GM18858 (cell line): Measurements from ENCODE around the gene TBCD.

Experiments used
- ATAC-seq: cut with Tn5 transposase; IDR thresholded peaks from one replicate; pipeline ENCODE4 v1.9.1; 2021; ENCODE audit not compliant: unreplicated experiment

Gene TBCD

DNA sequence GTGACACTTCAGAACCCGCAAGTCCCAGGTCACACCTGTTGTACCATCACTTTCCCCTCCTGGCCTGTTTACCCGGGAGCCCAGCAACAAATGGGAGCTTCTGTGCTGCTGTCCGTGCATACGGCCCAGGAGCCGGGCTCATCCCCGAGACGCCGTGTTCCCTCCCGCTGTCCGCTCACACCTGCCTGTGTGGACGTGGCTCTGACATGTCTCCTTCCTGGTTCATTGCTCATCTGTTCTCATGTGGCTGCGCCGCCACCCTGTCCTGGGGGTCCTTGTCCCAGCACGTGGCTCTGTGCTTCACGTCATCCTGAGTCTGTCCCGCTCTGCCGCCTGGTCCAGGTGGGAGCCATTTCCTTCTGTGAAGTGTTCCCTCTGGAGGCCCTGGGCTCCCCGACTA is 37.9 kb downstream of the TBCD start:
- no peak for ATAC-seq

DNA sequence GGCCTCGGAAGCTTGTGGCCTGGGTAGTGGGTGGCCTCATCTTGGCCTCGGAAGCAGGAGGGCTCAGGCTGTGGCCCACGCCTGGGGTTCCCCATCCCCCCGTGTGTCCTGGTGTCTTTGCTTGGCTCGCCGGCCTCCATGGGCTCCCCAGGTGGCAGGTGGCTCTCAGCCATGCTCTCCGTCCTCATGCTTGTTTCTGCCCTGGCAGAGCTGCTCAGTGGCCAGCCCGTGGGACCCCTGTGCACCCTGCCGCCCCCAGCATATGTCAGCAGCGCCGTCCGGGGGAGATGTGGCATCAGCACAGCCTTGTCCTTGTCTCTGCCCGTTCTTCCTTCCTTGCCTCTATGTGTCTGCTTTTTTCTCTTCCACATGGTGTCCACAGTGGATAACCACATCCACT is 38.5 kb downstream of the TBCD start:
- ATAC-seq = no peak

DNA sequence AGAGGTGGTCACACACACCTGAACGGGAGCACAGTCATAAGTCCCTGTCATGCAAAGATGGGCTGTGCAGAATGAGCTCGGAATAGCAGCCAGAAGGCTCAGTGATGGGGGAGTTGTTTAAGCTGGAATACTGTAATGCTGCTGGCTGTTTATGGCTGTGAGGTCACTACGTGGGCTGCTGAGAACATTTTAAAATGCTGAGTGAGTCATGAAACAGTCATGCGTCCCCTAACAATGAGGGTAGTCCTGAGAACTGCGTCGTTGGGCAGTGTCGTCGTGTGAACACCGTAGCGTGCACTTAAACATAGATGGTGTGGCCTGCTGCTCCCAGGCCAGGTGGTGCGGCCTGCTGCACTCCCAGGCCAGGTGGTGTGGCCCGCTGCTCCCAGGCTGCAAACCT is 39.7 kb downstream of the TBCD start:
- ATAC-seq = no peak

DNA sequence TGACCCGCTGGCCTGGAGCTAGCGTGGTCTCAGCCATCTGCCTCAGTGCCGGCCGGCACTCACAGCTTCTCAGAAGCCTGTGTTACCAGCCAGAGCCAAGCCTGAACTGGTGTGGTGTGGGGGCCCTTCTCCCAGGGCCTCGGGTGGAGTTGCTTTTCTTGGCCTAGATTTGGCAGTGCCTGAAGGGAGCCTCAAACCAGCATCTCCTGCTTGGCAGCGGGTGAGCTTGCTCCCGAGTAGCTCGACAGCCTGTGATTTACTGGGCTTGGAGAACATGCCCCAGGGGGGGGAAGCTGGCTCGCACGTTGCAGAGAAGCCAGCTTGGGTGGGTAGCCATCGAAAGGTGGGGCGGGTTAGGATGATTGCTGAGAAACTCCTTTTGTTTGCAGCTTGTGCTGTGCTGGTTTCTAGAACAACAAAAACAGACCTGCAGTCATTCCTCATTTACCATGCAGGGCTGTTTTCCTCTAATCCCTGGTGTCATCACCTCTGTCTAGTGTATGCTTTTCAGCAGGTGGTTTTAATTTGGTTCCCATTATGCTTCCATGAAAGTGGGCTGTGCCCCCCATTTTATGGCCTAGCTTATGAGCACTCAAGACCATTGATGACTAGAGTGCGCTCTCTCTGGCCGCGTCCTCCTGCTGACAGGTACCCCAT is 42.2 kb downstream of the TBCD start:
- ATAC-seq = no peak

DNA sequence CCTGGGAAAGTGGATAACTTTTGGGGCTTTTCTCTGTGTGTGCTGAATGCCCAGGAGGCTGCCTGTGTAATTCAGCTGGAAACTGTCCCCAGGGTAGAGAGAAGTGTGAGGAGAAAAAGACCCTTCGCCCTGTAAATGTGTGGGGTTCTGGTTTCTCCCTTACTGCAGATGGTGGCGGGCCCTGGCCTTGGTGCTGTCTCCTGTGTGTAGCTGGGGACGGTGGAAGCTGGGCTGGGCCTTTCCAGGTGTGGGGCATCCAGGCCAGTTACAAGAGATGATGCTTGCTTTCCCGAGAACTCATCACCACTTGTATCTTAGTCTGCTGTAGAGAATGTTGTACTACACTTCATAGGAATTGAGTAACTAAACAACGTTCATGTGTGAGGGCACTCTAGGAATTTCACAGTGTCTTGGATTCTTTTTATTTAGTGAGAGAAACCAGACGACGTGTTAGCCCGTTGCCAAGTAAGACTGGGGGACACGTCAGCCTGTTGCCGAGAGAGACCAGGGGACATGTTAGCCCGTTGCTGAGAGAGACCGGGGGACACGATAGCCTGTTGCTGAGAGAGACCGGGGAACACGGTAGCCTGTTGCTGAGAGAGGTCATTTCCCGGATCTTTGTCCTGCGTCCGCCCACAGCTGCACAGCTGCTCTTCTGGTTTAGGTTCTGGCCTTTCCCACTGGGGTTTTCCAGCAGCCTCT is 43.1 kb downstream of the TBCD start:
- ATAC-seq = no peak

DNA sequence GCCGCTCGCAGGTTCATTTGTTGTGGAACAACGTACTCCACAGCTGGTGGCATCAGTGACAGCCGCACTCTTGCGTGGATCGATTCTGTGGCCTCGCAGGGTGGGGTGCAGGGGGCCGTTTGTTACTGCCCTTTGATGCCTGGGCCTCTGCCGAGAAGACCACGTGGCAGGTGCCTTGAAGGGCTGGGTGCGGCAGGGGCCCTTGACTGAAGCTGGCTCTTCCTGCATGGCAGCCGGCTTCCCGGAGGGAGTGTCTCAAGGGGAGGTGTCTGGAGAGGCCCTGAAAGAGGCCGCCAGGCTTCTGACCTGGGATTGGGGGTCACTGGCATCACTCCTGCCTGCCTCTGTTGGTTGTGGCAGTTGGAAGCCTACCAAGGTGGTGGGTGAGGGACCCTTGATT is 43.8 kb downstream of the TBCD start:
- ATAC-seq = no peak

DNA sequence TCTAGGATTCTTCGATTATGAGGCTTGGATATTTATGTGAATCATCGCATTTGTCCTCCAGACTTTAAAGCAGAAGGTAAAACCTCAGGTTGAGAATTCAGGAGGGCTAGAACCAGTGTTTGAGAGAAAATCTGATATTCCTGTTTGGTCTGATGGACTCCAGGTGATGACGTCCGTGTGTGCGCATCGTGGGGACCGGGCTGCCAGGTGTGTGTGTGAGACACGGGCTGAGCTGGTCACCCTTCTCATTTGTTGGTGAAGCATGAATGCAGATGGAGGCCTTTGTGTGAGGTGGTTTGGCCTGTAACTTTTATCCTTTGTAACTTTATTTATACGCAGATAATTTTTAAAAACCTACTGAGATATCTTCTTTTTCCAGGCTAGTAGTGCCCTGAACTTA is 45.2 kb downstream of the TBCD start:
- ATAC-seq = no peak

DNA sequence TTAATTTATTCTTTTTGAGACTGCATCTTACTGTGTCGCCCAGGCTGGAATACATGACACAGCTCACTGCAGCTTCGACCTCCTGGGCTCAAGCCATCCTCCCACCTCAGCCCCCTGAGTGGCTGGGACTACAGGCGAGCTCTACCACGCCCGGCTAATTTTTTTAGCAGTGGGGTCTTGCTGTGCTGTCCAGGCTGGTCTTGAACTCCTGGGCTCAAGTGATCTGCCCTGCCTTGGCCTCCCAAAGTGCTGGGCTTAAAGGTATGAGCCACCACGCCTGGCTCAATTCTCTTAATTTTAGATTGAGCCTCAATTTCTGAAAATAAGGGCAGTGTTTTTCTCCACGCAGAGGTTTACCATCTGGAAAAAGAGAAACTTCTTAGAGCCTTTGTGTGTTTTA is 46.9 kb downstream of the TBCD start:
- ATAC-seq = no peak

DNA sequence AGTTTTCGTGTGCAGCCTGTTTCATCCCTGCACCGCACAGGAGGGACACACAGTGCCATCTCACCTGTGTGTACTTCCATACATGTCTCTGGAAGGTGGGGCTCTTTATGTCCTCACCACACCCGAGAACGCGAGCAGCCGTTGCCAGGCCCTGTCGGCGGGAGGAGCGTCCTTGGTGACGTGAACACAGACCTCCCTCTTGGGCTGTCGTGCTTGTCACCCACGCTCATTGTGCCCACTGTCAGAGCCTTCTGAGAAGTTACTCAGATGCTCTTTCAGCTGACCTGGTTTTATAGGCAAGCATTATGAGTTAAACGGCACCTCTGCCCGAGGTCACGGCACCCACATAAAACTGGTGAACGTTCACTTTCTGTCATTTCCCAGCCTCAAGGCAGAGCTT is 47.7 kb downstream of the TBCD start:
- no peak for ATAC-seq

DNA sequence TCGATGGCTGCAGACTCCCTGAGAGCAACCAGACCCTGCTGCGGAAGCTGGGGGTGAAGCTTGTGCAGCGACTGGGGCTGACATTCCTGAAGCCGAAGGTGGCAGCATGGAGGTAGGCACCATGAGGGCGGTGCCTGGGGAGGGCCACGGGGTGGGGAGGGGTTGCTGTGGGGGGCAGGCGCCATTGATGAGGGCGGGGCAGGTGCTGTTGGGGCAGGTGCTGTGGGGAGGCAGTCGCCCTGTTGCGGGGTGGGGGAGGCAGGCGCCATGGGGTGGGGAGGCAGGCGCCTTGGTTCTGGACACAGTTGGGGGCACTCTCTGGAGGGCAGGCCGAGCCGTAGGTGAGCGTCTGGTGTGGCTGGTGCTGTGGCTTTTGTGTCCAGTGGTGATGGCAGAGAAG is 49.0 kb downstream of the TBCD start:
- no peak for ATAC-seq

DNA sequence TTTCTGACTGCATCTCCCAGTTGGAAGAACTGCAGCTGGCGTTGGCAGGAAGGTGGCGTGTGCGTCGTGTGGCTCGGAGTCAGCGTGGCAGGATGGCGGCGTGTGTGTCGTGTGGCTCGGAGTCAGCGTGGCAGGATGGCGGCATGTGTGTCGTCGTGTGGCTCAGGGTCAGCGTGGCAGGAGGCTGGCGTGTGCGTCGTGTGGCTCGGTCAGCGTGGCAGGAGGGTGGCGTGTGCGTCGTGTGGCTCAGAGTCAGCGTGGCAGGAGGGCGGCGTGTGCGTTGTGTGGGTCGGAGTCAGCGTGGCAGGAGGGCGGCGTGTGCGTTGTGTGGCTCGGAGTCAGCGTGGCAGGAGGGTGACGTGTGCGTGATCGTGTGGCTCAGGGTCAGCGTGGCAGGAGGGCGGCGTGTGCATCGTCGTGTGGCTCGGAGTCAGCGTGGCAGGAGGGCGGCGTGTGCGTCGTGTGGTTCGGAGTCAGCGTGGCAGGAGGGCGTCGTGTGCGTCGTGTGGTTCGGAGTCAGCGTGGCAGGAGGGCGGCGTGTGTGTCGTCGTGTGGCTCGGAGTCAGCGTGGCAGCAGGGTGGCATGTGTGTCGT is 49.6 kb downstream of the TBCD start:
- no peak for ATAC-seq

DNA sequence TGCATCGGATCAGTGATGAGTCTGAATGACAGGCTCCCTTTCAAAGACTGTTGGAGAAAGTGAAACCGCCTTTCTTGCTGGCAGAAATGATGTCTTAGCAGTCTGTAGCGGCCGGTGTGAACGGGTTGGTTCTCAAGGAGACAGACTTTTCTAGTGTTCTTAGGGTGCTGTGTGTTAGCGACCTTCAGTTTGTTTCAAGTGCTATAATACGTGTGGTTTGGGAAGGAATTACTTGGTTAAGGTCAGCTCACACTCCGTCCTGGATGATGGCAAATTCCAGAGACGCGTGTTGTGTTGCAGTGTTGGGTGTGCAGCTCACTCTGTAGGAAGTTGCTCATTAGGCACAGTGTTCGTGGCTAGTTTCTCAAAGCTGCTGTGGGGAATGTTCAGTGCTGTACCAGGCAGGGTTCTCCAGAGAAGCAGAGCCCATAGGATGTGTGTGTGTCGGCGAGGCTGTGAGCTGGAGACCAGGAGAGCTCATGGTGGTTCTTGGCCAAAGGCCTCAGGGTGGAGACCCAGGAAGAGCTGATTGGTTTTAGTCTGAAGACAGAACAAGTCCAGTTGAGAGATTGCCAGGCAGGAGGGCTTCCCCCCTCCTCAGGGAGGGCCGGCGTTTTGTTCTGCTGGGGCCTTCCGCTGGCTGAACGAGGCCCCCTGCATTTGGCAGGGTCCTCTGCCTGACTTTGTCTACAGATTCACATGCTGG is 50.4 kb downstream of the TBCD start:
- ATAC-seq = no peak

DNA sequence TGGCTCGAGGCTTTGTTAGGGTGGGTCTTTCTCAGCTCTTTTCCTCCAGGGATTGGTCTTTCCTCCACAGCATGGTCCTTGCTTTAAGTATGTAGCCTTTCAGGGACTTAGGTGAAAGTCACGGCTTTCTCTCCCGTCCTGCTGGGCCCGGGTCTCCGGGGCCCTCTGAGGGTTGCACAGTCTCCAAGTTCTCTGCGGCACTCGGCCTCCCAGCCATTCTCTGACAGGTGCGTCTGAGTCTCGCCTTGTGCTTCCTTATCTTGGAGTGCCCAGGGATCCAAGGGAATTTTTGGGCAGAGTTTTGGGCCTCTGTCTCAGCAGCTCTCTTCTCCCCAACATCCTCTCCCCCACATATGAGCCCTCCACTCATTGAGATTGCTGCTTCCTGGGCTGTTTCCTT is 51.3 kb downstream of the TBCD start:
- no peak for ATAC-seq

DNA sequence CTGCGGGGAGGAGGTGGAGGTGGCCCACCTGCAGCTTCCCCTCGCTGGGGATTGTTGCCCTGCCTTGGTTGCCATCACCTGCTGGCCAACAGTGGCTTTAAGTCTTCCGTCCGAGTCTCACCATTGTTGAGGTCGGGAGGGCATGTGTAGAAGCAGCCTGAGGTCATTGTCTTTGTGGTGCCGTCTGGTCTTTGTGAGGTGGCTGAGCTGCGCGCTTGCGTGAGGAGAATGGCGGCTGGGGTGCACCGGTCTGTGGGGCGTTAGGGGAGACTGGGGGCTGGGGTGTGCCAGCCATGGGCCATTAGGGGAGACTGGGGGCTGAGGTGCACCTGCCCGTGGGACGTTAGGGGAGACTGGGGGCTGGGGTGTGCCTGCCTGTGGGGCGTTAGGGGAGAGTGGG is 51.7 kb downstream of the TBCD start:
- no peak for ATAC-seq

DNA sequence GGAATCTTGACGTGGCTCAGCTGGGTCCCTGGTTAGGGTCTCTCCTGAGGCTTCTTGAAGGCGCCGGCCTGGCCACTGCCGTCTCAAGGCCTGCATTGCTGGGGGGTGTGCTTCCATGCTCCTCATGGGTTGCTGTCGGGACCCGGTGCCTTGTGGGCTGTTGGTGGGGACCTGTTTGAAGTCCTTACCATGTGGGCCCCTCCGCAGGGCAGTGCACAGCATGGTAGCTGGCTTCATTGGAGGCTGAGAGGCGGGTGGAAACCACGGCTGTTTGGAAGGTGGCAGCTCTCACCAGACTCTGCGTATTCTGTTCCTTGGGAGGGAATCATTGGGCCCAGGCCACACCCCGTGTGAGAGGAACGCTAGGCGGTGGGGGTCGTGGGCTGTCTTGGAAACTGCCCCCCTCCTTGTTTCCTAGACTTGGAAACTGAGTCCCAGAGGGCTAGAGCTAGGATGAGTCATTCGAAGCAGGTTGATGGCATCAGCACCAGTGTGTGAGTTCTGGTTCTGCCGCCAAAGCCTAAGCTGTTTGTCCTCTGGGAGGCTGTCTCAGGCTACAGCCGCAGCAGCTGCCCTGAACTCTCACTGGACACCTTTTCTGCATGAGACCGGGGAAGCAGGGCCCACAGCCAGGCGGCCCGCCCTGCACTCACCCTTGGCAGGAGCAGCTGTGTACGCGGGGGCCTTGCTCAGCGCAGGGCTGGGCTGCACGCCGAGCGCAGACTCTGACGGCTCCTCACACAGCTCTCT is 52.8 kb downstream of the TBCD start:
- ATAC-seq = no peak

DNA sequence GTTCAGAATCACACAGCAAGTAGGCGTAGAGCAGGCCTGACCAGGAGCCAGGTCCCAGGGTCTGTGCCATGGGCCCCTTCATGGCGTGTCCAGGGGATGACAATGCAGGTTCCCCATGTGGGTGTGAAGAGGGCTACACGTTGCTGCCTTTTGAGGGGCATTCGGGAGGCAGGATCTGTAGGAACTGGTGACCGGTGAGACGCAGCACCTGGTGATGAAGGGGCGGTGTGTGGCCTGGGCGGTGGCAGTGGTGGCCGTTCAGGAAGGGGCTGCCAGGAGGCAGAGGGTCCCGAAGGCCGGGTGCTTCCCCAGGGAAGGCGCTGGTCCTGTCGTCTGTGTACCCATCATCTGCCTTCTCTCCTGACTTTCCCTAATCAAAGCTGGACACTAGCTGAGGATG is 53.4 kb downstream of the TBCD start:
- no peak for ATAC-seq

DNA sequence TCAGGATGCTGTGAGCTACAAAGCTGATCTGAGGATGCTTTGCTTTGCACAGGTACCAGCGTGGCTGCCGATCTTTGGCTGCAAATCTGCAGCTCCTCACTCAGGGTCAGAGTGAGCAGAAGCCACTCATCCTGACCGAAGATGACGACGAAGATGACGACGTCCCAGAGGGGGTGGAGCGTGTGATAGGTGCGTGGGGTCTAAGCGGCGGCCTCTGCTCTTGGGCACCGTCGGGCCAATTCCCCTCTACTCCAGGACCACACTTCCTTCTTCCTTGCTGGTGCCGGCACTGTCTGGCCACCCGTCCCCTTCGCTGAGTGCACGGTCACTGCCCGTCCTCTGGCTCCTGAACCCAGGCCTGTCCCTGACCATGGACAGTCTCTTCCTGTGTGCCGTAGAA is 54.0 kb downstream of the TBCD start:
- ATAC-seq = no peak

DNA sequence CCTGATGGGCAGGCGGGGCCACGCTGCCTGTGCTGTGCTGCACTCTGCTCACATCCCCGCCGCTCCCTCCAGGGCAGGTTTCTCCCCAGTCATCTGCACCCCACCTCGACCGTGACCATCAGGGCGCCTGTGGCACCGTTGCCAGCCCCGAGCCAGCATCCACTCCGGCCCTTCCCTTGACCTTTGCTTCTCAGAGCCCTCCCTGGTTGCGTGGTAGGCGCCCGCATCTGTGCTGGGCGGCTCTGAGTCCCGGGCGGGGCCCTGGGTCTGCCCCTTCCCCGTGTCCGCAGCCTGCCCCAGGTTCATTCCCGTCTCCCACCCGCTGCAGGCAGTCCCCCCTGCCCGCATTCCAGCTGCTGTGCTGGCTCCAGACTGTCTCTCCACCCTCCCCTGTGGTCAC is 54.8 kb downstream of the TBCD start:
- ATAC-seq = no peak

DNA sequence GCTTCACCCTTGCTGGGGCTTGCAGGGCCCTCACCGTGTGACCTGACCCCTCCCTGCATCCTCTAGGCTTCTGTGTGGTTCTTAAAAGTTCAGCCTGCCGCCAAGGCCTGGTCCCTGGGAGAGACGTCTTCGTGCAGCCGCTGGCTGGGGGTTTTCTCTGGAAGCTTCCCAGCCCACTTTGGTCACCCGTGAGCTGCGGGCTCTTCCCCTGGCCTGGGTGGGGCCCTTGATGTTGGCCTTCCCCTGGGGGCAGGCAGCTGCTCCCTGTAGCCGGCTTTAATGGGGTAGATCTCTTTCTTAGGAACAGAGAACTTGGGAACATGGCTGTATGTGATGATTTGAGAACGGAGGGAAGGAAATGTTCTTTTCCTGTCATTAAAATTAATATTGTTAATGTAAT is 55.2 kb downstream of the TBCD start:
- ATAC-seq = no peak

DNA sequence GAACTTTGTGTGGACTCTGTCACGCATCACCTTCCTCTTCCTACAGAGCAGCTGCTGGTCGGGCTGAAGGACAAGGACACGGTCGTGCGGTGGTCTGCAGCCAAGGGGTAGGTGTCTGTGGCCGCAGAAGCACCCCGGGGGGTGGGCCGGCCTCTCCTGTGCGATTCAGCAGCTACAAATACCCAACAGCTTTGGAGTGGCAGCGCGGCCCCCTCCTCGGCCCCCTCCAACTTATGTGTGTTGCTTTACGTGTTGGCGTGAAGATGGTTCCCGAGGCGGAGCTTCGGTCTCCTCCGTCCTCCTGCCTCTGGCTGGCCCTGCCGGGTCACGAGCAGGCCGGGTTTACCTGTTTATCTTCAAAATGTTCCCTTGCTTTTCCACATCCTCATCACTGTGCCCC is 55.7 kb downstream of the TBCD start:
- ATAC-seq = no peak

DNA sequence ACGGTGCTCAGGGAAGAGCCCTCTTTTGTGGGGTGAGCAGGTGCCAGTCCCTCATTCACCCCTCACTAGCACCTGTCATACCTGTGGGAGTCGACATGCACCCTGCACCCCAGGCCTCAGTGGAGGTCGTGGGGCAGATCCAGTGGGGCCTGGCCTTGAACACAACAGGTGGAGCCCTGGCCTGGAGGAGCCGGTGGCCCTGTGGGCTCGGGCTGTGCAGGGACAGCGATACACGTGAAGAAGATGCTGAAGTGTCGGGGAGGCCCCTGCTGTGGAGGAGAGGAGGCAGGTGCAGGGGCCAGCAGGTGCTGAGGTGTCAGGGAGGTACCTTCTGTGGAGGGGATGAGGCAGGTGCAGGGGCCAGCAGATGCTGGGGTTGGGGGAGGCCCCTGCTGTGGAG is 56.1 kb downstream of the TBCD start:
- no peak for ATAC-seq
